ENCODE results near the gene GNA15. TPM values are rescaled to one million over a fixed set of nuclear protein-coding genes. Genes with fewer than 3 reads are reported as not detected.

GNA15 gene
- polyA plus RNA-seq, 1 experiment = 0.06 TPM

GRCh38 chr19:3178377-3178972 is 42.6 kb downstream of the GNA15 start, which contains the start of gene S1PR4:
TSS of gene S1PR4 (plus strand) at chr19:3178769. CDS start at chr19:3178793, 24 bp downstream.
- H3K27me3 ChIP-seq (ENCODE audit: control insufficient read depth, insufficient read depth, low read length) = no peaks in the 10 kb centered on the region
- DNase-seq (ENCODE audit: low read depth) = no peak
- TF ChIP-seq CTCF (IDR thresholded peaks at IDR 0.05; ENCODE audit: insufficient read depth, low read depth, low read length) = no peak
- no peak within 1 kb of the TSS for H3K4me3 ChIP-seq (ENCODE audit: low read depth, low read length)
- no peaks in the 10 kb centered on the region for H3K36me3 ChIP-seq (ENCODE audit: control insufficient read depth, insufficient read depth, low read length)
- ChIA-PET POLR2A (no interaction called here), CTCF (no interaction called here)

GRCh38 chr19:3178973-3179738 is 43.3 kb downstream of the GNA15 start:
- POLR2A ChIA-PET = no interaction called here
- no peak overlapping the region for H3K4me3 ChIP-seq (ENCODE audit: low read depth, low read length)
- no peaks in the 10 kb centered on the region for H3K27me3 ChIP-seq (ENCODE audit: control insufficient read depth, insufficient read depth, low read length)
- DNase-seq (ENCODE audit: low read depth) = no peak
- CTCF ChIA-PET = no interaction called here
- no peaks in the 10 kb centered on the region for H3K36me3 ChIP-seq (ENCODE audit: control insufficient read depth, insufficient read depth, low read length)
- no peak for TF ChIP-seq CTCF (IDR thresholded peaks at IDR 0.05; ENCODE audit: insufficient read depth, low read depth, low read length)

DNA sequence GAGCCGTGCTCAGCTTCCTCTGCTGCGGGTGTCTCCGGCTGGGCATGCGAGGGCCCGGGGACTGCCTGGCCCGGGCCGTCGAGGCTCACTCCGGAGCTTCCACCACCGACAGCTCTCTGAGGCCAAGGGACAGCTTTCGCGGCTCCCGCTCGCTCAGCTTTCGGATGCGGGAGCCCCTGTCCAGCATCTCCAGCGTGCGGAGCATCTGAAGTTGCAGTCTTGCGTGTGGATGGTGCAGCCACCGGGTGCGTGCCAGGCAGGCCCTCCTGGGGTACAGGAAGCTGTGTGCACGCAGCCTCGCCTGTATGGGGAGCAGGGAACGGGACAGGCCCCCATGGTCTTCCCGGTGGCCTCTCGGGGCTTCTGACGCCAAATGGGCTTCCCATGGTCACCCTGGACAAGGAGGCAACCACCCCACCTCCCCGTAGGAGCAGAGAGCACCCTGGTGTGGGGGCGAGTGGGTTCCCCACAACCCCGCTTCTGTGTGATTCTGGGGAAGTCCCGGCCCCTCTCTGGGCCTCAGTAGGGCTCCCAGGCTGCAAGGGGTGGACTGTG is 44.0 kb downstream of the GNA15 start:
- Histone ChIP-seq H3K36me3 (ENCODE audit: control insufficient read depth, insufficient read depth, low read length) (no peaks in the 10 kb centered on the region), H3K4me3 (ENCODE audit: low read depth, low read length) (no peak overlapping the region), H3K27me3 (ENCODE audit: control insufficient read depth, insufficient read depth, low read length) (no peaks in the 10 kb centered on the region)
- ChIA-PET CTCF (no interaction called here), POLR2A (no interaction called here)
- no peak for DNase-seq (ENCODE audit: low read depth)
- TF ChIP-seq CTCF (IDR thresholded peaks at IDR 0.05; ENCODE audit: insufficient read depth, low read depth, low read length) = no peak

- no peak for DNase-seq (ENCODE audit: low read depth)
- TF ChIP-seq CTCF (IDR thresholded peaks at IDR 0.05; ENCODE audit: insufficient read depth, low read depth, low read length) = no peak
- Histone ChIP-seq H3K4me3 (ENCODE audit: low read depth, low read length) (no peak overlapping the region), H3K27me3 (ENCODE audit: control insufficient read depth, insufficient read depth, low read length) (no peaks in the 10 kb centered on the region), H3K36me3 (ENCODE audit: control insufficient read depth, insufficient read depth, low read length) (no peaks in the 10 kb centered on the region)
- ChIA-PET POLR2A (no interaction called here), CTCF (interaction anchor here (0.9 to 1.5 kb wide), 4 partner anchors 8 to 75 kb away, joined by 3 to 5 read pairs (median 4); no protein-coding TSS in a partner anchor)
Observed at GRCh38 chr19:3183721-3184641, 48.1 kb downstream of the GNA15 start.

Data from BJ (cell line).